HG03039 (cell line): ENCODE data around the gene VWA5B1.
"Not testable (repeated sequence)": the region's sequence is repeated elsewhere in the genome, so short reads cannot be mapped to it uniquely, and the experiment has no call there.

ENCODE experiments used
- ATAC-seq: cut with Tn5 transposase; IDR thresholded peaks from one replicate; pipeline ENCODE4 v1.9.1; 2021; ENCODE audit warnings: mild to moderate bottlenecking, moderate library complexity; ENCODE audit not compliant: unreplicated experiment

VWA5B1 gene, protein sequence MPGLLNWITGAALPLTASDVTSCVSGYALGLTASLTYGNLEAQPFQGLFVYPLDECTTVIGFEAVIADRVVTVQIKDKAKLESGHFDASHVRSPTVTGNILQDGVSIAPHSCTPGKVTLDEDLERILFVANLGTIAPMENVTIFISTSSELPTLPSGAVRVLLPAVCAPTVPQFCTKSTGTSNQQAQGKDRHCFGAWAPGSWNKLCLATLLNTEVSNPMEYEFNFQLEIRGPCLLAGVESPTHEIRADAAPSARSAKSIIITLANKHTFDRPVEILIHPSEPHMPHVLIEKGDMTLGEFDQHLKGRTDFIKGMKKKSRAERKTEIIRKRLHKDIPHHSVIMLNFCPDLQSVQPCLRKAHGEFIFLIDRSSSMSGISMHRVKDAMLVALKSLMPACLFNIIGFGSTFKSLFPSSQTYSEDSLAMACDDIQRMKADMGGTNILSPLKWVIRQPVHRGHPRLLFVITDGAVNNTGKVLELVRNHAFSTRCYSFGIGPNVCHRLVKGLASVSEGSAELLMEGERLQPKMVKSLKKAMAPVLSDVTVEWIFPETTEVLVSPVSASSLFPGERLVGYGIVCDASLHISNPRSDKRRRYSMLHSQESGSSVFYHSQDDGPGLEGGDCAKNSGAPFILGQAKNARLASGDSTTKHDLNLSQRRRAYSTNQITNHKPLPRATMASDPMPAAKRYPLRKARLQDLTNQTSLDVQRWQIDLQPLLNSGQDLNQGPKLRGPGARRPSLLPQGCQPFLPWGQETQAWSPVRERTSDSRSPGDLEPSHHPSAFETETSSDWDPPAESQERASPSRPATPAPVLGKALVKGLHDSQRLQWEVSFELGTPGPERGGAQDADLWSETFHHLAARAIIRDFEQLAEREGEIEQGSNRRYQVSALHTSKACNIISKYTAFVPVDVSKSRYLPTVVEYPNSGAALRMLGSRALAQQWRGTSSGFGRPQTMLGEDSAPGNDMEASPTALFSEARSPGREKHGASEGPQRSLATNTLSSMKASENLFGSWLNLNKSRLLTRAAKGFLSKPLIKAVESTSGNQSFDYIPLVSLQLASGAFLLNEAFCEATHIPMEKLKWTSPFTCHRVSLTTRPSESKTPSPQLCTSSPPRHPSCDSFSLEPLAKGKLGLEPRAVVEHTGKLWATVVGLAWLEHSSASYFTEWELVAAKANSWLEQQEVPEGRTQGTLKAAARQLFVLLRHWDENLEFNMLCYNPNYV

DNA sequence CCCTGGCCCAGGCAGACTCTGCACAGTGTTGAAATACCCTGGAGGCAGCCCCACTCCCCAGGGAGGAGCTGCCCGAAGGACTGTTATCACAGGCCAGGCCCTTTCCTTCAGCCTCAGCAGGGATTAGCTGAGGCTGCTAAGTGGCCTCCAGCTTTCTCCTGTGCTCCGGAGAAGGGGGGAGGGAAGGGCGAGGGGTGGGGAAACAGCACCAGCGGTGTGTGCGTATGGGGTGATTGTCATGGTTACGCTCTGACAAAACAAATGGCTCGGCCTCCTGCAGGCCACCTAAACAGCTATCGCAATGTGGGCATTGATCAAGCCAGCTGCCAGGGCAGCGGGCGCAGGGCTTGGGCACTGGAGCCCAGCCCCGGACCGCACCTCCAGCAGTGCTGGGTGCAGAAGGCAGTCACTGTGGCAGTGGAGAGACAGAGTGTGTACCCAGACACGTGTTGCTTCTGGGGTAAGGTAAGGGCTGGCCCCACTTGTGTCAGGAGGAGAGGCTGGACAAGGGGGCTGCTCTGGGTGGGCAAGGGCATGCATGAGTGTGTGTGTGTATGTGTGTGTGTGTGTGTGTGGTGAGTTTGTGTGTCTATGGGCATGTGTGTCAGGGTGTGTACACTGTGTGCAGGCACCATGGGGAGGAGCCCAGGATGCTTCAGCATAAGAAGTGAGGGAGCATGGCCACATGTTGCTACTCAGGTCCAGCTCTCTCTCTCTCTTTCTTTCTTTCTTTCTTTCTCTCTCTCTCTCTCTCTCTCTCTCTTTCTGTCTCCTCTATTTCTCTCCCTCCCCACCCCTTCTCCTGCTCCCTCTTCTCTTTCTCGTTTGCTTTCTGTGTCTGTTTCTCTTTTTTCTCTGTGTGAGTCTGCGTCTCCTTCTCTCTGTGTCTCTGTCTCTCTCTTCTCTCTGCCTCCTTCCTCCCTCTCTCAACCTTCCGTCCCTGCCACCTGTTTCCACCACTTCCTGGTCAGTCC lies at the start of gene VWA5B1:
VWA5B1 (plus strand) TSS at position 252 of the 974 bp plus-strand sequence. CDS start 19,727 bp downstream, outside the sequence.
- no peak for ATAC-seq

DNA sequence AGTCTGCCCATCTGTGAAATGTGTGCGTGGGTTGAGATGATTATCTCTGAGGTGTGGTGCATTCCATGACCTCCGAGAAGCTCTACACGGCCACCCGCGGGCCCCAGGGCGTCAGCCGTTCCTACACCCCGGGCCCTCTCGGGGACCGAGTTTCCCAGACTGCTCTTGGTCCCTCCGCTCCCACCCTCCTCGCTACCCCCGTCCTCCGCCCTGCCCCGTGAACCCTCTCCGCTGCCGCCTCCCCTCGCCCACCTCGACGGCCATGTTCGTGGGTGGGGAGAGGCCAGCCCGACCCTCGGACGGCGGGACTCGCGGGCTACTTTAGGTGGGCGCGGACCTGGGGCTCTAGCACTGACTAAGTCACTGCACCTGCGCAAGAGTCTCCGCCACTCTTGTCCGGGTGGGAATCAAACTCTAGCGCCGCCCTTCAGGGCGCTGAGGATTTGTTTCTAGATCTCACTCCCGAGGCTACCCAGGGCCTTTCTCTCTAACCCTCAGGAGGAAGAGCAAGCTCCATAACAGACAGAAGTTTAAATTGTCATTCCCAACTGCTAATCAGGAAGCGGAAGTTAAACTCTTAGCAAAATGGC lies 47.7 kb upstream of the VWA5B1 start:
- no peak for ATAC-seq

DNA sequence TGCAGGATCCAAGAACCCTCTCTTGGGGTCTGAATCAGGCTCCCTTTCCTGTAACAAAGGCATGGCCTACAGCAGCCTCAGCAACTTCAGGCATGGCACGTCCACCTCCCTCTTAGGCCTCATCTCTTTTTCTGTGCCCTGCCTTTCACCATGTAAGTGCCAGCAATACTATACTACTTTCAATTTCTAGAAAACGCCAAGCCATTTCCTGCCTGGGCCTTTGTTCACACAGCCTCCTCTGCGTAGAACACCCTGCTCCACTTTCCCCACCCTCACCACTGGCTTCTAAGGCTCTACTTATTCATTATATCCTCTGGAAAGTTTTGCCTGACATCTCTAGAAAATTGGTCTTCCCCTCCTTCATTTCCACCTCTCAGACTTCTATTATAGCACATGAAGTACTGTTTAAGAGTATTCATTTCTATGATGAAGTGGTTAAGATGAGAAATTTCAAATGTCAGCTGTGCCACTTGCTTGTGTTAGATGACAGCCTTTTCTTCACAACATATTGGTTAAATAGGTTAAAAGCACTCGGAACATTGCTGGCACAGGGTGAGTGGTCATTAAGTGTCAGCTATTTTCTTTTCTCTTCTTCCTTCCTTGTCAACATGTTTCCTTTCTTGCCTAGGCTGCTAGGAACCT lies 41.6 kb upstream of the VWA5B1 start:
- ATAC-seq, result no peak

DNA sequence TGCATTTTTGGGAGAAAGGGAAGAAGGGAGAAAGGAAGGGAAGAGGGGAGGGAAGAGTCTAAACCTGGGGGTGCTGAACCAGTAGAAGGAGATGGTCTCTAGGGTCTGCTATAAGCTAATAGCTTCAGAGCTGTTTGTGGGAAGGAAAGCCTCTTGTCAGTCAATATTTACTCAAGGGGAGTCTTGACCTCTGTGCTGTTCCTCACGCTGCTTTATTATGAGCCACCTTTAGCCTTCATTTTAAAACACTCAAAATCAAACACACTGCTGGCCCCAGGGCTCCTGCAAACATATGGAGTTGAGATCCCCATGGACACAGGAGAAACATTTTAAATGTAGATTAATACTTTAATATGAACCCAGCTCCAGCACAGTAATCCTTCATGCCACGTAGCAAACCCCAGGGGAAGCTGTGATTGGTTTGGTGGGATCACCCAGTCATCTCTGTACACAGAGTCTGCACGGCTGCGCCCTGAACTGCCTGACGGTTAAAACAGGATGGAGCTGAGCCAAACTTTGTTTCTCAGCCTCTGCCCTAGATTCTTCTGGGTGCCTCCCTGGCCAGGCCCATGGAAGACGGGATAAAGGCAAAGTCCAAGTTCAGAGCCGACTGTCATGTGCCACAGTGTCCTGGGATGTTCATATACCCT lies 40.2 kb upstream of the VWA5B1 start:
- no peak for ATAC-seq

DNA sequence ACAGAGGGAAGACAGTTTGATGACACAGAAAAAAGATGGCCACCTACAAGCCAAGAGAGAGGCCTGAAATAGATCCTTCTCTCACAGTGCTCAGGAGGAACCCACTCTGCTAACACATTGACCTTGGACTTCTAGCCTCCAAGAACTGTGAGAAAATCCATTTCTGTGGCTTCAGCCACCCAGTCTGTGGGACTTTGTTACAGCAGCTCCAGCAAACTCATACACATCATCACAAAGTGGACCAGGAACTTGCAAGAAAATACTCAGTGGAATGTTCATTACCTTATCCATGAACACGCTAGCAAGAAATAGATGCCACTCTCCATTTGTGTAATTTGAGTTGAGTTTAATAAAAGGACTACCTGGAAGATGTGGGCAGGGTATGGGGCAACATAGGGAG lies 38.1 kb upstream of the VWA5B1 start:
- no peak for ATAC-seq

DNA sequence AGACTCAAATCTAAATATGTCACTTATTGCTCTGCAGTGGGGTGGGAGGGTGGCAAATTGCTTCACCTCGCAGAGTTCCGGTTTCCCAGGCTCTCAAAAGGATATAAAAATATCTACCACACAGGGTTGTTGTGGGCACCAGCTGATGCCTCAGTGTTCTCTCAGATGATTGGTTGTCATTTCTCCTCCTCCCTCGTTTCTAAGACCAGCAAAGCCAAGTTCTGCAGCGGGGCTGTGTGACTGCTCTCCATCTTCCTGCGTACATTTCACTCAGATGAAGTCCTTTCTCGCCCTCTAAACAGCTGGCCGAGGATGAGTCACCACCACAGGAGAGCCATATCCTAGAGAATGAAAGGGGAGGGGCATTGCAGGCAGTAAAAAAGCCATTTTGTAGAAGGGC lies 35.0 kb upstream of the VWA5B1 start:
- no peak for ATAC-seq

DNA sequence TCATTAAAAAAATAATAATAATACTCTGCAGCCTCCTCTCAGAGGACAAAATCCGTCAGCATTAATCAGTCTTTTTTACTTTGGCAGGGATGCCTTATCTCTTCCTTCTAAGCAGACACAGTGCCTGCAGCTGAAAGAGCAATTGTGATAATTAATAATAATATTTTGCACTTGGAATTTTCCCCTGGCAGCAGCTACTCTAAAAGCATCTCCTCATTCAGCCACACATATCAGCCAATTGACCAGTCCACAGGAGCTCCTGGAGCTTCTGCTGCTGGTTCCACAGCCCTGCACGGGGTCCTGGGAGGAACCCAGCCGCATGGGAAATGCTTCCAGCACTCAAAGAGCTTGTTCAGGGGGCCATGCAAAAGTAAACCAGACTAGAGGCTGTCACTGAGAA lies 31.0 kb upstream of the VWA5B1 start:
- no peak for ATAC-seq

DNA sequence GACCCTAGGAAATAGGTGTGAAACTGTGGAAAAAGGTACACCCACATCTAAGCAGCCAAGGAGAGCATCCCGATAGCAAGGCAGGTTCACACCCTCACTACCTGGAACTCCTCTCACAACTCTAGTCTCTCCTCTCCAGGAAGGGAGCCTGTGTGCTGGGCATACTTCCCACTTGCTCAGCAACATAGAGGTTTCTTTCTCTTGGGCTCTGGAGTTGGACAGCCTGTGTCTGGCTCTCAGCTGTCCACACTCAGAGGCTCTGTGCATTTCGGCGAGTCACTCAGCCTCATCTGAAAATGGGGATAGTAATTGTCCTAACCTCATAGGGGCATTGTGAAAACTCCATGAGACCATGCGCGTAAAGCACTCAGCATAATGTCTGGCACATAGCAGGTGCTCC lies 29.6 kb upstream of the VWA5B1 start:
- no peak for ATAC-seq

DNA sequence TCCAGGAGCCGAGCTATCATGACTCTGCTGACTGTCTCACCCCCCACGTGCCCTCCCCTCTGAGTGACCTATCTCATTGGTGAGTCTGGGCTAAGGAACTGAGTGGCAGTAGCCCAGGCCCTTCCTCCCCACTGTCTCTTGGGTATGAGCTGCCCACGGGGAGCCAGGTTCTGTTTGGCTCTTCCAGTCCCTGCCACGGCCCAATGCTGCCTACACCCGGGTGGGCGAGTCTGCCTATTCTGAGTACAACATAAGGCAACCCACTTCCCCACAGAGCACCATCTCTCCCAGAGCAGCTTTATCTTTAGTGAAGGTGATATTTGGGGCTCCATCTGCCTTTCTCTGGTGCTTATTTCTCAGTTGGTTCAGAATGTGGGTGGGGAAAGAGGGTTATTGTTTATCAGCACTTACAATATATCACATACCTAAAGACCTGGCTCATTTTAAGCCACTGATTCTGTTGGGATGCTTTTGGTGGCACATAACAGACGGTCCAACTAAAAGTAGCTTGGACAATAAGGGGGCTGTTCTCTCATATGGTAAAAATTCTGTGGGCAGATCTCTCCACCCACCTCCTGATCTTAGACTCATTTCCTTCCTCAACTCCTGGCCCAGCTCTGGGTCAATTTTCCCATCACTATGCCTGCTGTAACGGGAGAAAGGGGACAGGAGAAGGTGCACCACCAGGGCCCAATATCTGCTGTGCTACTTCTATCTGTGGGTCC lies 27.7 kb upstream of the VWA5B1 start:
- no peak for ATAC-seq

DNA sequence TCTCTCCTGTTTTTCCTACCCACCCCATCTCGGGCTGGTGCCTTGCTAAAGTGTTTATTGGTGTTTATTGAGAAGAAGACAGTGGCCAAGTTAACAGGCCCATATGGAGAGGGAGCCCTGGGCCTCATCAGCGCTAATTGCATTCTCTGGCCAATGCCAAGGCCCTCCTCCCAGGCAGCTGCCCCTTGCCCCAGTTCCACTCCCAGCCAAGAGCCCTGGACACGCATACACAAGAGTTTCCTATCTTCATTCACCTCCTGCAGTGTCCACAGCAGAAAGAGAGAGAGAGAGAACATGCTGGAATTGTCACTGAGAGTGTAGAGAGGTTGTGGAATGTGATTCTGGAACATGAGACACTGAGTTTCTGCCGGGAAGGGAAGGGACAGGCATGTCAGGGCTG lies 25.4 kb upstream of the VWA5B1 start:
- no peak for ATAC-seq

DNA sequence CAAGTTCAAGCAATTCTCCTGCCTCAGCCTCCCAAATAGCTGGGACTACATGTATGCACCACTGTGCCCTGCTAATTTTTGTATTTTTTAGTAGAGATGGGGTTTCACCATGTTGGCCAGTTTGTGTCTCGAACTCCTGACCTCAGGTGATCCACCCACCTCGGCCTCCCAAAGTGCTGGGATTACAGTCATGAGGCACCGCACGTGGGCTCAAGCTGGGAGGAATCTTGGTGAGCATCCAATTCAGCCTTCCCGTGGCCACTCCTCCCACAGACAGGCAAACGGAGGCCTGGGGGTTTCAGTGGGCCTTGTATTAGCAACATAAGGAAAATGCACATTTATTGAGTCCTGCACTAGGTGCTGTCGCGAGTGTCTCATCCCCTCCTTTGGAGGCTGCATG lies 24.5 kb upstream of the VWA5B1 start:
- ATAC-seq, result no peak

DNA sequence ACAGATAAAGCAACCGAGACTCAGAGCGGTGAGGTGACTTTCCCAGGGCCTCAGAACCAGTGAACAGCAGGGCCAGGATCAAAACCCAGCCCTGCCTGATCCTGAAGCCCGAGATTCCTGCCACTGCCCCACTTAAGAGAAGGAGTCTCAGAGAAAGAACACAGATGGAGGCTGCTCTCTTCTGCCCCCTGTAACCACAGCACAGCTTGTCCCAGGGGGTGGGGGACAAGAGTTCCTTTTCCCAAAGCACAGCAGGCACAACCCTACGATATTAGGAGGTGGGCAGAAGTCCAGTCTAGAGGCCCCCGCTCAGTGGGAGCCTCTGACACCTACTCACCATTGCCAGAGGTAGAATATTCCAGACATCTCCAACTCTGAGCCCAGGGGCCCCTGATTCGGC lies 24.0 kb upstream of the VWA5B1 start:
- no peak for ATAC-seq

DNA sequence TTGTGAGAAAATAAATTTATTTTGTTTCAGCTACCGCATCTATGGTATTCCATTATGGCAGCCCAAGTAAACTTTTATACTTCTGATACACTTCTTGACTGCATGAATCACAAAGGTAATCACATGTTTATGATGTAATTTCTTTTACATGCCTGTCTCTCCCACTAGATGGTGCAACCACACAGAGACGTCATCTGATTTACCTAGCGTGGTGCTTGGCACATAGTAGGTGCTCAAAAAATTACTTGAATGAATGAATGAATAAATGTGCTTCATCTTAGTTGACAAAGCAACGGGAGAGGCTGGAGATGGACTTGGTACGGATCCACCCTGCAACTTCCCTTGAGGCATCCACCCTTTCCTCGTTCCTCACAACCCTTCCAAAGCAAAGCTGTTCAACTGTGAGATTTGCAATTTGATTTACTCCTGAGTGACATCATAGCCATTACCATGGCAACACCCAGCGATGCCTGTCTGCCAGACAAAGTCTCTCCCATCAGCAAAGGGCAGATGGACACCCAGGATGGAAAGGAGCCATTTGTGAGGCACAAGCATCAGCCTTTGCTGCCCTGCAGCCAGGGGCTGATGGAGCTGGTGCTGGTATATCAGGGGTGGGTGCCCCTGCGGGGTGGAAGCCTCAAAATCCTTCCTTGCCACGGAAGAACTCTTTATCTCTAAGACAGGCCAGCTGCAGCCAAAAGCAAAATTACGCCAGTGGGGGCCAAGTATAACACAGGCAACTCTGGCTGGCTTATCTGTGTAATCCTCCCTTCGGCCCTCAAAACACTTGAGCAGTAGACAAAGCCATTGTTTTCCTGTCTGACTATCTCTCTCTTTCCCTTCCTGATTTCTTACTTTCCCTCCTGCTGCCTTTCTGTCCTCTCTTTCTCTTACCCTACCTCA lies 18.9 kb upstream of the VWA5B1 start:
- no peak for ATAC-seq

DNA sequence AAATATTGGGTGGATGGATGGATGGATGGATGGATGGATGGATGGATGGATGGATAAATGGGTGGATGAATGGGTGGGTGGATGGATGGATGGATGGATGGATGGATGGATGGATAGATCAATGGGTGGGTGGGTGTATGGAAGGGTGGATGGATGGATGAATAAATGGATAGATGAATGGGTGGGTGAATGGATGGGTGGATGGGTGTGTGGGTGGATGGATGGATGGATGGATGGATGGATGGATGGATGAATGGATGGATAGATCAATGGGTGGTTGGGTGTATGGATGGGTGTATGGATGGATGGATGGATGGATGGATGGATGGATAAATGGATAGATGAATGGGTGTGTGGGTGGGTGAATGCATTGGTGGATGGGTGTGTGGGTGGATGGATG lies 17.0 kb upstream of the VWA5B1 start:
- not testable (repeated sequence) for ATAC-seq

DNA sequence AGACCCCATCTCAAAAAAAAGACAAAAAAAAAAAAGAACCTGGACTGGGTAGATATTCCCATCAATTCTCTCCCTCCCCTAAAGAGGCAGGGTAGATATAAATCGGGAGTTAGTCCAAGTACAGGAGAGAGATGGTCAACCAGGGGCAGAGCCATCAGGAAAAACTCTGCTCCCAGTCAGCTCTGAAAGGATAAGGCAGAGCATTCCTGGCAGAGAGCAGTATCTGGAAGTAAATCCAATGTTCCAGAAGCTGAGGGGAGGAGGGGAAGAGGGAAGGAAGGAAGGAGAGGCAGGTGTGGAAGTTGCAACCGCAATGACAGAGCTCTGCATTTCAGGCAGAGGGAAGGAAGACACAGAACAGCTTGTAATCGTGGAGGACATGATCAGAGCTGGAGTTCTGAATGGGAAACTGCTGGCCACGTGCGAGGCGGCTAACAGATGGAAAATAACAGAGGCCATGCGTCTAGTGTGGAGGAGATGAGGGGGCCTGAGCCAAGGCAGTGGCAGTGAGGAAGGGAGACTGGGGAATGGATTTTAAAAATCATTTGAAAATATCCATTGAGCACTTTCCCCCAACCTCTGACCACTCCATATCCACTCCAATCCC lies 15.3 kb upstream of the VWA5B1 start:
- no peak for ATAC-seq

DNA sequence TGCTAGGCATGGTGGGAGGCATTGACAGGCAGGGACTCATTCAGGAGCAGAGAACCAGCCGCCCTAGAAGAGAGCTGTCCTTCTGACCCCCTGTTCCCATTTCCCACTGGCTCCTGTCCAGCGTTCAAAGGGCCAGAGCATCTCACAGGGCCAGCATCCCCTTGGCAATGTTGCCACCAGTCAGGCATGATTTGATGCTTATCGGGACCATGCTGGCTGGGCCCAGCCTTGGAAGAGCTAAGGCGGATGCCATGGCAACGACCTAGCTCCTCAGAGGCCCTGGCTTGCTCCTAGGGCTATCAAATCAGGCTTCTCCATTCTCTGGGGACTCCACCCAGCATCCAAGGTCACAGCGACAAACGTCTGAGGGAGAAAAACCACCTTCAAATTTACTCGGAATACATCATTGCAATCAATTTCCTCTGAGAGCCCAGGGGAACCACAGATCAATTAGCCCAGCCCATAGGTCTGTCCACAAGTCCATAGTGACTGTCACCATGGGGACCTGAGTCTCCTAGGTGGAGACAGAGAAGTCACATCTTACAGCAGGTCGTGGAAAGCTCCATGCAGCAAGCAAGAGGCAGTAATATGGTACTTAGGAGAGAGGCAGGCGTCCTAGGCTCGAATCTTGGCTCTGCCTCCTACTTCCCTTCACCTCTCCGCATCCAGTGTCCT lies 14.1 kb upstream of the VWA5B1 start:
- no peak for ATAC-seq
